ENCODE measurements around the gene TMEM69. TPM values are rescaled to one million over a fixed set of nuclear protein-coding genes. Genes with fewer than 3 reads are reported as not detected.
"Not testable (repeated sequence)": the region's sequence is repeated elsewhere in the genome, so short reads cannot be mapped to it uniquely, and the experiment has no call there.

The TMEM69 gene, protein sequence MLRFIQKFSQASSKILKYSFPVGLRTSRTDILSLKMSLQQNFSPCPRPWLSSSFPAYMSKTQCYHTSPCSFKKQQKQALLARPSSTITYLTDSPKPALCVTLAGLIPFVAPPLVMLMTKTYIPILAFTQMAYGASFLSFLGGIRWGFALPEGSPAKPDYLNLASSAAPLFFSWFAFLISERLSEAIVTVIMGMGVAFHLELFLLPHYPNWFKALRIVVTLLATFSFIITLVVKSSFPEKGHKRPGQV
- 35.8 and 37.6 TPM in 2 replicates for total RNA-seq (2014; rRNA removed; shearing (Covaris generic))

DNA sequence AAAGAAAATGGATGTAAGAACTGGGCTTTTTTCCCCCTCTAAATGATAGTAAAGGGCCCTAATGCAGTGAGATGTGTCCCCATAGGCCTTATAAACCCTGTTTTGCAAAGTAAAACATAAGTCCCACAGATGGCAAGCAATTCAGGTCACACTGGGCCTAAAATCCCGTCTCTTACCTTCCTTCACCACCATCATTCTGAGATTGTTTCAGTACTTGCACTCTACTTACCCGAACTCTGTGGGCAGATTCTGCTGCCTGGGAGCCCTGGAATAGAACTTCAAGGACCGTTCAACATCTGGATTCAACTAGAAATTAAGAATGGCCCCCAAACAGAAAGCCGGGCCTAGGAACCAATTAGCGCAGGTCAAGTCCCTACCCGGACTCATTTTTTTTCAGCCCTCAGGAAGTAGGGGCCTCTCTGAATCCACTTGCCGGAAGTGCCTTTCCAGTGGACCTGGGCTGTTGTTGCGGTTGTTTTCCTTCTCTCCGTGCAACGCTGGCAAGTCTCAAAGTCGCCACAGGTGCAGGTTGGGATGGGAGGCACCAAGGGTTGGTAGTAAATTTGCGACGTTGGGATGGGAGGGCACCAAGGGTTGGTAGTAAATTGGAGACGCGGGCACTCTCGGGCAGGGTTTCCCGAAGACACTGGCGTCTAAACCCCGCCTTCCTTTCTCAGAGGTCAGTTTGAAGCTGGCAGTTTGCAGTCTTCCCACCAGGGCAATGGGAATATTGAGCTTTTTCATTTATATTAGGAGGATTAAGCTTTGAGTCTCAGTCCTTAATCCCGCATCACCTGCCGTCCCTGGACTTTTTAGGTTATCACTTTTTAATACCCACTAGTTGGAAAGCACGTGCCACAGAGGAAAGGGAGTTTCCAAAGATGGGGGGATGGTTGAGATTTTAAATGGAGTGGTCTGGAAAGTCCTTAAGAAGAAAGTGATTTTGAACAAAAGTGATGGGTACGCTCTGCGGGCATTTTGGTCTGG is at the start of gene TMEM69:
Gene TMEM69 (plus strand): TSS at position 428 of the 987 bp plus-strand sequence. CDS start 2,888 bp downstream, outside the sequence.
- peak; percentile 88 for DNase-seq (ENCODE audit: low read depth)

DNA sequence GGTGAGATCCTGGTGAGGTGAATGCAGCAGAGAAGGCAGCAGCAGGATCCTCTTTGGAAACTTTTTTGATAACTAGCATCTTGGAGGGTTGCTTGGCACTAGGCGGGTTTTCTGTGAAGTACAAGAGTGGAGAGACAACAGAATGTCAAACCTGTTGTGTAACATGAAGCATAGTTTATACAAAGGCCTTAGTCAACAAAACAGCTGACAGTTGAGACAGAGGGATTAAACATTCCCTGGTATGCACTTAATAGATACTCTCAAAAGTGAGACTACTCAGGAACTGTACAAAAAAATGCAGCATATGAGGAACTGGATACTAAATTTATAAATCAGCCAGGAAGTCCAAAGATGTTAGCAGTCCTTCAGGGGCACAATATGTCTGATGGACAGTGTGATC is 47.7 kb upstream of the TMEM69 start:
- DNase-seq (ENCODE audit: low read depth), result no peak

DNA sequence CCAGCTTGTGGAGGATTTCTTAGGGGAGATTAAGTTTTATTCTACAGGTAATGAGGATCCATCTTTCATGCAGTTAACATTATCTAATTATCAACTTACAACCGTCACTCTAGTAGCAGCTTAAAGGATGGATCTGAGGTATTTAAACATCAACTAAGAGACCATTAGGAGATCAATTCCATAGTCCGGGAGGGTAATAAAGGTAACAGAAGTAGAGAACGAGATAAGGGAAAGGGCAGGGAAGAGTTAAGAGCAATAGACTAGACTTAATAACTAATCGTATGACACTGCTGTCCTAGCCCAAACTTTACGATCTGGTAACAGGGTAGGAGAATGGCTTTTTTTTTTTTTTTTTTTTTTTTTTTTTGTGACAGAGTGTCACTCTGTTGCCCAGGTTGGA is 44.7 kb upstream of the TMEM69 start:
- no peak for DNase-seq (ENCODE audit: low read depth)

DNA sequence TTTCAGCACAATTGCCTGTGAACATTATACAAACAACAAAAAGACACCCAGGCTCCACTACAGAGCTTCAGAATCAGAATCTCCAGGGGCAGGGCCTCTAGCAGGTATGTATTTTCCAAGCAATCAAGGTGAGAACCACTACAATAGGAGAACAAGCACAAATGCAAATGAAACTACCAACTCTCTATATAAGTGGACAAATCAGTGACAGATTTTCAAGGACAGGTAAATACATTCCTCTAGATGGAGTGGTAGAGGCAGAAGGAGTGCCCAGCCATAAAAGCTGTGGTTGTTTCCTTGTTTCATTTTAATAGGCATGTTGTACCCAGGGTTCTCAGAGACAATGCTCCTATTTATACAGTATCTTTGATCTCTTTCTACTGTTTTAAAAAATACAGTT is 44.0 kb upstream of the TMEM69 start:
- peak; percentile 38 for DNase-seq (ENCODE audit: low read depth)

DNA sequence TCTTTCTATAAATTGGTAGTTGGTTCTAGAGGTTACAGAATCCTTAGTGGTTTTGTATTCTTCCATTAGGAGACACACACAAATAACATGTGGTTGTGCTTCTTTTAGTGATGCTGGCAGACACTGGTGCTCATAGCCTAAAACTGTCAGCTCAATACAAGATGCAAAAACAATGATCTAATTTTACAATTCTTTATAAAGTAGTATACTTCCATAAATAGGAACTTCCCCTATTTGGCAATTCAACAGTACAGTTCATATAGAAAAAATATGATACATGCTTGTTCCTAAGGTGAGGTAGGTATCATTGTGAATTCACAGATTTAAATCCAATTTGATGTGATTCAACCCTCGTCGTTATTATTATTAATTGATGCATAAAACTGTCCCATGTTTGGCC is 43.3 kb upstream of the TMEM69 start:
- no peak for DNase-seq (ENCODE audit: low read depth)

DNA sequence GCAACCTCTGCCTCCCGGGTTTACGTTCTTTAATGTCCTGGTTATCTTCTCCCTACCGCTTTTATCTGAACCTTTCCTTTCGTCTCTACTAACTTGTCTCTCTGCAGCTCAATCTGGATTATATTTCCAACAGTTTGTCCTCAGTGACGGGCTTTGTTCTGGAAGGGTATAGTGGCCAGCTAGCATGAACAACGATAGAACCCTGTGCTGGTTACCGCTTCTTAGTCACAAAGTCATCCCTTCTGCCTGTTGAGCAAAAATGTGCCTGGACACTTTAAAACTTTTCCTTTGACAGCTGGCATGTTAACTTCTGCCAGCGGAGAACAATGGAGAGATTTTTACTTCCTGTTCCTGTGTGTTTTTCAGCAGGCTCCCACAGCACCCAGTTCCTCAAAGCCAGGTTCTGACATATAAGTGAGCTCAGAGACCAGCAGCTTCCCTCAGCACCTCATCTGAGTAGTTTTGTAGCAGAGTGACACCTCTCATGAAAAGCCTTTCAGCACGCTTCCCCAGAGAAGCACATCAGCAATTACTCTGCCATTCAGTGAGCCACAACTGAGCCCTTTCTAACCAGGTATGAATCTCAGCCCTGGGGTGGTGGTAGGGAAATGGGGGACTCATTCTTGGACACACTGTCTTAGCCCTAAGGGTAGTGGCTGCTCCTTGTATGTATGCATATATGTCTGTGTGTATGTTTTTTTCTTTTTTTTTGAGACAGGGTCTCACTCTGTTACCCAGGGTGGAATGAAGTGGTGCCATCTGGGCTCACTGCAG is 40.5 kb upstream of the TMEM69 start:
- no peak for DNase-seq (ENCODE audit: low read depth)

DNA sequence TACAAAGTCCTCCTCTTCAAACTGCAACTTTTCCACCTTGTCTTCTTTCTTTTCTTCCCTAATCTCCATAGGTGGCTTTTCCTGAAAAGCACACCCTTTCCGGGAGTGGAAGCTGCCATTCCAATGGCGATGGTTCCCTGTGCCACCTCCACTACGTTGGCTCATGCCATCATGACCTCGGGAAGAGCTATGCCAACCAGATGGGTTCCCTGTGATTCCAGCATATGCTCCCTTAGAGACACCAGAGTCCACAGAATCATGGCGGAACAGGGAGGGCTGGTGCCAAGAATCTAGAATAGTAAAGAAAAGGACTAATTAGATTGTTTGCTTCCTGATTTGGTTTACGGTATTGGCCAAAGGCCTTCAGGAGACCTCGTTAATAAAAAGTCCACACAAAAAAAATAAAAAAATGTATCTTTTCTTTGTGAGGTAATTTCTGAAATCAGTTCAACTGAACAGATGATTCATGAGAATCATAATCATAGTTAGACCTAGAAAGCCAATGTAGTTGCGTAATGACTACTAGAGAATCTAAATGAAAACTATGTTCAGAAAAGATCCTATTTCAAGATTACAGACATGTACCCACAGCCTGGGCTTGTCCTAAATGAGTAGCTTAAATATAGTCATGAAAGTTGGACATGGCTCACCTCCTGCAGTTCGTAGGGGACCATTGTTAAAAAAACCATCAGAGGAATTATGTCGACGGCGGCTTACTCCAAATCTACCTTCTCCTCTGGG is 33.3 kb upstream of the TMEM69 start:
- no peak for DNase-seq (ENCODE audit: low read depth)

DNA sequence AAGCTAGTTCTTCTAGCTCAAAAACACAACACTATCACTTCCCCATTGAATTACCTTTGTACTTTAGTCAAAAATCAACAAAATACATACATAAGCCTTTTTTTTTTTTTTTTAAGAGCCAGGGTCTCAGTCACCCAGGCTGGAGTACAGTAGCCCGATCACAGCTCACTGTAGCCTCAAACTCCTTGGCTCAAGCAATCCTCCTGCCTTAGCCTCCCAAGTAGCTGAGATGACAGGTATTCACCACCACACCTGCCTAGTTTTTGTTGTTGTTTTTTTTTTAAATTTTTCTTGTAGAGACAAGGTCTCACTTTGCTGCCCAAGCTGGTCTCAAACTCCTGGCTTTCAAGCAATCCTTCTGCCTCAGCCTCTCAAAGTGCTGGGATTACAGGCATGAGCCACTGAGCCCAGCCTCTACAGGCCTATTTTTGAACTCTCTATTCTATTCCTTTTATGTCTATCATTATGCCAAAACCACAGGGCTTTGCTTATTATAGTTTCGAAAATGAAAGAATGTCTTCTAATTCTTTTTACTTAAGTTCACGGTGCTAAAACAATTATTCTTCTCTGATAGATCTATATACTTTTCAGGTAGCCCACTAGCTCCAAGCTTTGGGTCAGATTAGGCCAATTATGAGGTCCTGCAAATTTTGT is 31.3 kb upstream of the TMEM69 start:
- no peak for DNase-seq (ENCODE audit: low read depth)

DNA sequence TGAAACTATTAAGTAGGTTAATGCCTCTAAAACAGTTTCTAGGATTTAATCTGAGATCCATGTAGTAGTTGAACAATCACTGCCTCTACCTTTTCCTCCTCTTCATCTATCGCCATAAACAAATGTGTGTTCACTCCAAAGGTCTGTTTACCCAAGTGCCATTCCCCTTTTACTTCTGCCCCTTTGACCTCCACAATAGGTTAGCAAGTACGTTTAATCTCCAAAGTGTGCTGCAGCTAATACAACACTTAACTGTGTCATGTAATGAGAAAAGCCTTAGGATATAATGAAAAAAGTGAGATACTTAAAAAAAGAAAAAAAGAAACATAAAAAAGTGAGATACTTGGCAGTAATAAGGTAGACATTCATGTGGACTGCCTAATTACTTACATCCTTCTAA is 29.8 kb upstream of the TMEM69 start:
- DNase-seq (ENCODE audit: low read depth), result no peak

DNA sequence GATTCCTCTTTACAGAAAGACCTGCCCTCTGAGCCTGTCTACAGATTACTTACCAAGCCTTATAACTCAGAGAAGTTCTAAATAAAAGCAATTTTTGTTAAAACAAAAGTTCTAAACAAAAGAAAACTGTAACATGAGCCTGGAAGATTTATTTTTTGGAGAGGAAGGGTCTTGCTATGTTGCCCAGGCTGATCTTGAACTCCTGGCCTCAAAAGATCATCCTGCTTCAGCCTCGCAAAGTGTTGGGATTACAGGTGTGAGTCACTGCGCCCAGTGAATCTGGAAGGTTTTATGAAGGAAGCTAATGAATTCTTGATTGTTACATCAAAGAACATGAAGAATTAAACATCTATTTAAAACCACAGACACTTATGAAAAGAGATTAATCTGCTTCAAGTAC is 28.8 kb upstream of the TMEM69 start:
- no peak for DNase-seq (ENCODE audit: low read depth)

DNA sequence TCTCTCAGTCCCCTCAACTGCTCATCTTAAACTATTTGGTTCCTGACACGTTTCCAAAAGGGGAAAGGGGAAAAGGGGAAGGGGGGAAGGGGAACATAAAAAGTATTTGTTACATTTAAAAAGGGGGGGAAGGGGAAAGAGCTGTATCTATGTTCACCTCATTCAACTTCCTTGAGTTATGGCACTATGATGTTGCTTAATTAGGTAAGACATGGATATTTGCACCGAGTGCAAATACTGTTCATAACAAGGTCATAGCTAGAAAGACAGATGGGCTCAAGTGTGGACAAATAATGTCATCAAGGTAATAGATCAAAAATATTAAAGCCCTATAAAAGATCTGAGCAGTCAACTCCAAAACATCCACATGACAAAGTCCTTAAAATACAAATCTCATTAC is 27.6 kb upstream of the TMEM69 start:
- DNase-seq (ENCODE audit: low read depth), result no peak

DNA sequence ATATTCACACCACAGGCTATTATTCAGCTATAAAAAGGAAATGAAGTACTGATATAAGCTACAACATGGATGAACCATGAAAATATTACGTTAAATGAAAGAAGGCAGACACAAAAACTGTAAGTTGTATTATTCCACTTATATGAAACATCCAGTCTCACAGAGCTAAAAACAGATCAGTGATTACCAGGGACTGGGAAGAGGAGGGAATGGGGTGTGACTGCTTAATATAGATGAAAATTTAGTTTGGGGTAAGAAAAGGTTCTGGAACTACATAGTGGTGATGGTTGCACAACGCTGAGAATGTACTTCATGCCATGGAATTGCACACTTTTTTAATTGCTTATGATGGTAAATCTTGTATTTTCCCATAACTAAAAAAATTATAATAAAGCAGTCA is 21.1 kb upstream of the TMEM69 start:
- DNase-seq (ENCODE audit: low read depth), result no peak

DNA sequence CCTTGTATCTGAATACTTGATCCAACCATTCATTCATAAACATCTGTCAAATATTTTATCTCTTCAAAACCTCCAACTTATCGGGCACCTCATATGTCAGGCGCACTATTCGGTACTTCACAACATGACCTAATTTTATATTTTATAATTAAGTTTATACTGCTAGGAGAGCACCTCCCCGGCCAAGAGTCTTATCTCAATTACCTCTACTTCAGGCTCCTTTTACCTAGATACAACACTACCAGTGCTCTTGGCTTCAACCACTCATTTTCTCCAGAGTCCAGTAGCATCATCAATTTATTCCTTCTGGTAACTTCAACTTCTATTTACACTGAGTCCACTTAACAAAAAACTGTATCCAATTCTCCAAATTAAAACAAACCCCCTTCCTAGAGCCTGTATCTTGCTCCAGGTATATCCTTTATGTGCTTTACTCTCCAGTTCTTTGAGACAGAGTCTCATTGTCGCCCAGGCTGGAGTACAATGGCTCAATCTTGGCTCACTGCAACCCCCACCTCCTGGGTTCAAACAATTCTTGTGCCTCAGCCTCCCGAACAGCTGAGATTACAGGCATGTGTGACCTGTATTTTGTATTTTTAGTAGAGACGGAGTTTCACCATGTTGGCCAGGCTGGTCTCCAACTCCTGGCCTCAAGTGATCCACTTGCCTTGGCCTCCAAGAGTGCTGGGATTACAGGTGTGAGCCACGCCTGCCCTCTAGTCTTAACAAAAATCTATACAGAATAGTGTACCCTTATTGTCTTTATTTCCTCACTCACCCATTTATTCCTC is 20.5 kb upstream of the TMEM69 start:
- DNase-seq (ENCODE audit: low read depth), result no peak

DNA sequence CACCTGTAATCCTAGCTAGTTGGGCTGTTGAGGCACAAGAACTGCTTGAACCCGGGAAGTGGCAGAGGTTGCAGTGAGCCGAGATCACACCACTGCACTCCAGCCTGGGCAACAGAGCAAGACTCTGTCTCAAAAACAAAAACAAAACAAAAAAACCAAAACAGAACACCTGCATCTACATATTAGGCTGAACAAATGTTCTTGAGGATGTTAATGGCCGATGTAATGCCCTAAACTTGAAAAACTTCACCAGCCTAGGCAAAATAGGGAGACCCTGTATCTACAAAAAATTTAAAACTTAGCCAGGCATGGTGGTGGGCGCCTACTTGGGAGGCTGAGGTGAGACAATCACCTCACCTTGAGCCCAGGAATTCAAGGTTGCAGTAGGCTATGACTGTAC is 19.5 kb upstream of the TMEM69 start:
- no peak for DNase-seq (ENCODE audit: low read depth)

DNA sequence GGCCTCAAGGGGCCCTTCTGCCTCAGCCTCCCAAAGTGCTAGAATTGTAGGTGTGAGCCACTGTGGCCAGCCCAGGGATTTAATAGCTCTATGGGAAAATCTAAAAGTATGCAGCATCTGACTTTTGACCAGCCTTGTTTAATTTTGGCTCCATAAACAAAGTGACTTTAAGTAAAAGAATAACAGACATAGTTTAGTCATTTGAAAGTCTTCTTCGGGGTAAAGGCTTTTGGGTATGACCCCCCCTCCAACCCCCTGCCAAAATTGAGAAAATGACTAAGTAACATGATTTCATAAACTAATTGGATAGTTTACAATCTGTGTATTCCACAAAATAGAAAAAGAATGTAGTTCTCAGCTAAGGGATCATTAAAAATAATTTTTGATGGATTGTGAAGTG is 18.6 kb upstream of the TMEM69 start:
- peak; percentile 12 for DNase-seq (ENCODE audit: low read depth)

DNA sequence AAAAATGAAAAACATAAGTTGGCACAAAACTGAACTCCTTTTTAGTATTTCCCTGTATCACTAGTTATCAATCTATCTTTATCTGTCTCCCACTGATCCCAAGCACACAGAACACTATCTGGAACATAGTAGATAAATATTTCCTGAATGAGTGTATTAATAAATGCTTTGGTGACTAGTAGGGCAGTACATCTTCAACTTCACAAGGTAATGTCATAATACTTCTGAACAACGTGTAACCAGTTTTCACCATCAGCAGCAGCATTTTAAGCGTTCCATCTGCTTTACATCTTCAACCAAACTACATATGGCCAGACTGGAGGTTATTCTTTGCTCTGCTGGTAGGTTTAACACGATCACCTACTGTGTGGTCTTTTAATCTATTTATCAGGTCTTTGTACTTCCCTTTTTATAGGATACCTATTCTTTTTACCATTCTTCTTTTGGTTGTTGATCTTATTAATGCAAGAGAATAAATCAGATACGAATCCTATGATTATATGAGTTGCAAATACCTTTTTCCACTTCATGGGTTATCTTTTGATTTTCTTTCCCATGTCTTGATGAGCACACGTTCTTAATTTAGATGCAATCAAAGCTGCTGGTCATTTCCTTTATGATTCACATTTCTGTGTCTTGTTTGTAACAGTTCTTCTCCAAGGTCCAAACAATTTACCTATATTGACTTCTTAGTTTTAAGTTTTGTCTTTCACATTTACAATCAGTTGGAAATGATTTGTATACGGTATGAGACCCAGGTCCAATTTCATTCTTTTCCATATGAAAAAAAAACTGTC is 17.9 kb upstream of the TMEM69 start:
- no peak for DNase-seq (ENCODE audit: low read depth)

DNA sequence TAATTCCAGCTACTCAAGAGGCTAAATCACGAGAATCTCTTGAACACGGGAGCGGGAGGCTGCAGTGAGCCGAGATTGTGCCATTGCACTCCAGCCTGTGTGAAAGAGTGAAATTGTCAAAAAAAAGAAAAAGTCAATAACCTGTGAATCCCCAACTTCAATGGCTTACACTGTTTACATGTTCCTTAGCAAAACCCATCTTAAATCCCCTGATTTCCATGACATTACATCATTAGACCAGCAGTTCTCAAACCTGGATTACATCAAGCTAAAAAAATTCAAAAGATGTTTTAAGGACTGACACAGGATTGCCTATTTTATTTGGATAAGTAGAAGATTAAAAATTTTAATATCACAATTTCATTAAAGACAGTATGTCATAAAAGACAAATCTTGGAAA is 14.0 kb upstream of the TMEM69 start:
- DNase-seq (ENCODE audit: low read depth), result no peak

DNA sequence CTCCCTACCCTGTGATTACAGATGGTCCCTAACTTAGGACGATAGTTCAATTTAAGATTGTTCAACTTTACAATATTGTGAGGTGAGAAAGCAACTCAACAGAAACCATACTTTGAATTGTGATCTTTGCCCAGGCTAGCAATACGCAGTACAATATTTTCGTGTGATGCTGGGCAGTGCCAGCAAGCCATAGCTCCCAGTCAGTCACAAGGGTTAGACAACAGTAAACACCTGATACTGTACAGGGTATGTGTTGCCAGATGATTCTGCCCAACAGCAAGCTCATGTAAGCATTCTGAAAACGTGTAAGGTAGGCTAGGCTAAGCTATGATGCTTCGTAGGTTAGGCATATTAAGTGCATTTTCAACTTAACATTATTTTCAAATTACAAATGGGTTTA is 13.5 kb upstream of the TMEM69 start:
- DNase-seq (ENCODE audit: low read depth), result no peak

DNA sequence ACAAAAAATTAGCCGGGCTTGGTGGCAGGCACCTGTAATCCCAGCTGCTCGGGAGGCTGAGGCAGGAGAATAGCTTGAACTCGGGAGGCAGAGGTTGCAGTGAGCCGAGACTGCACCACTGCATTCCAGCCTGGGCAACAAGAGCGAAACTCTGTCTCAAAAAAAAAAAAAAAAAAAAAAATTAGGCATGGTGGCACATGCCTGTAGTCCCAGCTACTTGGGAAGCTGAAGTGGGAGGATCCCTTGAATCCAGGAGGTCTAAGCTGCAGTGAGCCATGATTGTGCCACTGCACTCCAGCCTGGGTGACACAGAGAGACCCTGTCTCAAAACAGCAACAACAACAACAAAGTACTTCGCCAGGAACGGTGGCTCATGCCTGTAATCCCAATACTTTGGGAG is 11.4 kb upstream of the TMEM69 start:
- DNase-seq (ENCODE audit: low read depth), result not testable (repeated sequence)

Data from M059J (cell line).